ENCODE results near the gene LRRC31. TPM values are rescaled to one million over a fixed set of nuclear protein-coding genes. Genes with fewer than 3 reads are reported as not detected.

LRRC31 gene
- total RNA-seq, 1 experiment from 2014 or later: not detected

GRCh38 chr3:169855514-169855913 lies 14.2 kb downstream of the LRRC31 start:
- Histone ChIP-seq H3K27me3 (ENCODE audit: low read length) (no peaks in the 10 kb centered on the region), H3K79me2 (ENCODE audit: low read length) (no peaks in the 10 kb centered on the region), H3K4me3 (ENCODE audit: low read length) (no peak overlapping the region), H3K27ac (ENCODE audit: low read length) (no peak overlapping the region), H3K4me2 (ENCODE audit: low read depth, low read length, poor library complexity, severe bottlenecking) (no peak overlapping the region), H3K36me3 (ENCODE audit: insufficient read depth, low read length) (no peaks in the 10 kb centered on the region), H3K9ac (ENCODE audit: low read length) (no peak overlapping the region), H4K20me1 (ENCODE audit: insufficient read depth, low read depth, low read length) (no peaks in the 10 kb centered on the region), H2AFZ (ENCODE audit: low read length) (no peak overlapping the region), H3K9me2 (replicated peaks; ENCODE audit: insufficient read depth, low read length) (no peaks in the 10 kb centered on the region), H3K9me3 (ENCODE audit: low read length) (no peaks in the 10 kb centered on the region), H3K4me1 (ENCODE audit: low read length) (no peaks in the 10 kb centered on the region)
- no peak for DNase-seq

- Histone ChIP-seq H3K9me2 (replicated peaks; ENCODE audit: insufficient read depth, low read length) (no peaks in the 10 kb centered on the region), H2AFZ (ENCODE audit: low read length) (no peak overlapping the region), H3K9me3 (ENCODE audit: low read length) (no peaks in the 10 kb centered on the region), H3K9ac (ENCODE audit: low read length) (no peak overlapping the region), H3K79me2 (ENCODE audit: low read length) (no peaks in the 10 kb centered on the region), H3K36me3 (ENCODE audit: insufficient read depth, low read length) (no peaks in the 10 kb centered on the region), H3K4me1 (ENCODE audit: low read length) (peaks cover 16% of the 10 kb centered on the region), H3K27ac (ENCODE audit: low read length) (no peak overlapping the region), H3K4me3 (ENCODE audit: low read length) (no peak overlapping the region), H3K27me3 (ENCODE audit: low read length) (no peaks in the 10 kb centered on the region), H3K4me2 (ENCODE audit: low read depth, low read length, poor library complexity, severe bottlenecking) (no peak overlapping the region), H4K20me1 (ENCODE audit: insufficient read depth, low read depth, low read length) (no peaks in the 10 kb centered on the region)
- DNase-seq: no peak
Measured at GRCh38 chr3:169850618-169851017, 19.1 kb downstream of the LRRC31 start.

- Histone ChIP-seq H2AFZ (ENCODE audit: low read length) (no peak overlapping the region), H4K20me1 (ENCODE audit: insufficient read depth, low read depth, low read length) (no peaks in the 10 kb centered on the region), H3K4me1 (ENCODE audit: low read length) (peaks cover 16% of the 10 kb centered on the region), H3K9ac (ENCODE audit: low read length) (no peak overlapping the region), H3K36me3 (ENCODE audit: insufficient read depth, low read length) (no peaks in the 10 kb centered on the region), H3K4me2 (ENCODE audit: low read depth, low read length, poor library complexity, severe bottlenecking) (no peak overlapping the region), H3K9me2 (replicated peaks; ENCODE audit: insufficient read depth, low read length) (no peaks in the 10 kb centered on the region), H3K9me3 (ENCODE audit: low read length) (no peaks in the 10 kb centered on the region), H3K27ac (ENCODE audit: low read length) (no peak overlapping the region), H3K4me3 (ENCODE audit: low read length) (no peak overlapping the region), H3K79me2 (ENCODE audit: low read length) (no peaks in the 10 kb centered on the region), H3K27me3 (ENCODE audit: low read length) (no peaks in the 10 kb centered on the region)
- DNase-seq: no peak
Measured at GRCh38 chr3:169848741-169849140, 21.0 kb downstream of the LRRC31 start.

- no peaks in the 10 kb centered on the region for H4K20me1 ChIP-seq (ENCODE audit: insufficient read depth, low read depth, low read length)
- H3K4me3 ChIP-seq (ENCODE audit: low read length): no peak overlapping the region
- no peaks in the 10 kb centered on the region for H3K79me2 ChIP-seq (ENCODE audit: low read length)
- H3K4me1 ChIP-seq (ENCODE audit: low read length): peaks cover 16% of the 10 kb centered on the region
- H3K27me3 ChIP-seq (ENCODE audit: low read length): no peaks in the 10 kb centered on the region
- no peaks in the 10 kb centered on the region for H3K36me3 ChIP-seq (ENCODE audit: insufficient read depth, low read length)
- H3K27ac ChIP-seq (ENCODE audit: low read length): no peak overlapping the region
- H3K9me3 ChIP-seq (ENCODE audit: low read length): no peaks in the 10 kb centered on the region
- no peak overlapping the region for H3K9ac ChIP-seq (ENCODE audit: low read length)
- no peak overlapping the region for H2AFZ ChIP-seq (ENCODE audit: low read length)
- DNase-seq: no peak
- no peak overlapping the region for H3K4me2 ChIP-seq (ENCODE audit: low read depth, low read length, poor library complexity, severe bottlenecking)
- H3K9me2 ChIP-seq (replicated peaks; ENCODE audit: insufficient read depth, low read length): no peaks in the 10 kb centered on the region
Measured at GRCh38 chr3:169847896-169848295, 21.8 kb downstream of the LRRC31 start.

GRCh38 chr3:169846458-169847193 lies 23.1 kb downstream of the LRRC31 start:
- H3K9me2 ChIP-seq (replicated peaks; ENCODE audit: insufficient read depth, low read length): no peaks in the 10 kb centered on the region
- H3K36me3 ChIP-seq (ENCODE audit: insufficient read depth, low read length): no peaks in the 10 kb centered on the region
- no peaks in the 10 kb centered on the region for H3K79me2 ChIP-seq (ENCODE audit: low read length)
- H3K4me1 ChIP-seq (ENCODE audit: low read length): peaks cover 16% of the 10 kb centered on the region
- no peak overlapping the region for H3K9ac ChIP-seq (ENCODE audit: low read length)
- H3K4me3 ChIP-seq (ENCODE audit: low read length): no peak overlapping the region
- no peaks in the 10 kb centered on the region for H4K20me1 ChIP-seq (ENCODE audit: insufficient read depth, low read depth, low read length)
- no peaks in the 10 kb centered on the region for H3K9me3 ChIP-seq (ENCODE audit: low read length)
- DNase-seq: no peak
- no peak overlapping the region for H3K4me2 ChIP-seq (ENCODE audit: low read depth, low read length, poor library complexity, severe bottlenecking)
- H2AFZ ChIP-seq (ENCODE audit: low read length): 0 out of 2 replicates have a peak overlapping the region, but pooled peaks have one; percentile 41
- H3K27ac ChIP-seq (ENCODE audit: low read length): no peak overlapping the region
- H3K27me3 ChIP-seq (ENCODE audit: low read length): no peaks in the 10 kb centered on the region

GRCh38 chr3:169842960-169843359 lies 26.8 kb downstream of the LRRC31 start:
- no peak overlapping the region for H2AFZ ChIP-seq (ENCODE audit: low read length)
- H4K20me1 ChIP-seq (ENCODE audit: insufficient read depth, low read depth, low read length): no peaks in the 10 kb centered on the region
- no peak overlapping the region for H3K4me3 ChIP-seq (ENCODE audit: low read length)
- no peaks in the 10 kb centered on the region for H3K9me3 ChIP-seq (ENCODE audit: low read length)
- H3K4me2 ChIP-seq (ENCODE audit: low read depth, low read length, poor library complexity, severe bottlenecking): no peak overlapping the region
- H3K9me2 ChIP-seq (replicated peaks; ENCODE audit: insufficient read depth, low read length): no peaks in the 10 kb centered on the region
- no peak for DNase-seq
- no peaks in the 10 kb centered on the region for H3K27me3 ChIP-seq (ENCODE audit: low read length)
- H3K79me2 ChIP-seq (ENCODE audit: low read length): no peaks in the 10 kb centered on the region
- H3K4me1 ChIP-seq (ENCODE audit: low read length): peaks cover 22% of the 10 kb centered on the region
- no peak overlapping the region for H3K9ac ChIP-seq (ENCODE audit: low read length)
- H3K36me3 ChIP-seq (ENCODE audit: insufficient read depth, low read length): no peaks in the 10 kb centered on the region
- H3K27ac ChIP-seq (ENCODE audit: low read length): no peak overlapping the region

GRCh38 chr3:169841171-169841570 lies 28.6 kb downstream of the LRRC31 start:
- peaks cover 20% of the 10 kb centered on the region for H3K4me1 ChIP-seq (ENCODE audit: low read length)
- no peaks in the 10 kb centered on the region for H3K36me3 ChIP-seq (ENCODE audit: insufficient read depth, low read length)
- no peaks in the 10 kb centered on the region for H4K20me1 ChIP-seq (ENCODE audit: insufficient read depth, low read depth, low read length)
- no peak overlapping the region for H3K9ac ChIP-seq (ENCODE audit: low read length)
- H3K9me3 ChIP-seq (ENCODE audit: low read length): no peaks in the 10 kb centered on the region
- no peaks in the 10 kb centered on the region for H3K27me3 ChIP-seq (ENCODE audit: low read length)
- DNase-seq: no peak
- H3K27ac ChIP-seq (ENCODE audit: low read length): no peak overlapping the region
- no peaks in the 10 kb centered on the region for H3K9me2 ChIP-seq (replicated peaks; ENCODE audit: insufficient read depth, low read length)
- peak overlapping the region; percentile 2 for H3K4me2 ChIP-seq (ENCODE audit: low read depth, low read length, poor library complexity, severe bottlenecking)
- no peaks in the 10 kb centered on the region for H3K79me2 ChIP-seq (ENCODE audit: low read length)
- H2AFZ ChIP-seq (ENCODE audit: low read length): no peak overlapping the region; the same call in 1 of the 2 replicates
- H3K4me3 ChIP-seq (ENCODE audit: low read length): no peak overlapping the region

- H3K79me2 ChIP-seq (ENCODE audit: low read length): no peaks in the 10 kb centered on the region
- no peak for DNase-seq
- H3K27ac ChIP-seq (ENCODE audit: low read length): no peak overlapping the region
- H3K27me3 ChIP-seq (ENCODE audit: low read length): no peaks in the 10 kb centered on the region
- H3K9ac ChIP-seq (ENCODE audit: low read length): no peak overlapping the region
- peaks cover 20% of the 10 kb centered on the region for H3K4me1 ChIP-seq (ENCODE audit: low read length)
- H3K4me2 ChIP-seq (ENCODE audit: low read depth, low read length, poor library complexity, severe bottlenecking): no peak overlapping the region
- no peaks in the 10 kb centered on the region for H3K9me3 ChIP-seq (ENCODE audit: low read length)
- no peaks in the 10 kb centered on the region for H3K36me3 ChIP-seq (ENCODE audit: insufficient read depth, low read length)
- no peak overlapping the region for H2AFZ ChIP-seq (ENCODE audit: low read length)
- H3K4me3 ChIP-seq (ENCODE audit: low read length): no peak overlapping the region
- H3K9me2 ChIP-seq (replicated peaks; ENCODE audit: insufficient read depth, low read length): no peaks in the 10 kb centered on the region
- no peaks in the 10 kb centered on the region for H4K20me1 ChIP-seq (ENCODE audit: insufficient read depth, low read depth, low read length)
Measured at GRCh38 chr3:169838511-169839030, 31.2 kb downstream of the LRRC31 start.
